PC-9 (cell line): ENCODE data around the gene NFATC4.

ENCODE experiments used
- CTCF ChIP-seq: fragments of 200-600 bp; sonication (generic); conservative IDR thresholded peaks from 2 replicates; pipeline ENCODE4 v1.6.1; 2017; ENCODE audit warnings: mixed run types, antibody characterized with exemption, mild to moderate bottlenecking, moderate library complexity
- EZH2 ChIP-seq: fragments of 200-600 bp; sonication (generic); IDR thresholded peaks from 2 replicates; pipeline ENCODE4 v1.8.0; 2017; ENCODE audit warnings: antibody characterized with exemption, low read depth

- TF ChIP-seq CTCF (no peak), EZH2 (no peak)
Observed at GRCh38 chr14:24397639-24398292, 29.8 kb downstream of the NFATC4 start.
